DOHH2 (cell line): ENCODE results near the gene DEFB118.

Experiments
- H3F3A ChIP-seq: fragments of 200-600 bp; sonication (generic), shearing (Covaris generic); 2 replicates; pipeline ENCODE4 v1.6.0; 2016; ENCODE audit warnings: antibody characterized with exemption, mild to moderate bottlenecking; ENCODE audit not compliant: control insufficient read depth, insufficient read depth
- H3K27ac ChIP-seq: fragments of 200-600 bp; sonication (generic); 2 replicates; pipeline ENCODE4 v1.5.1; 2014; ENCODE audit warnings: low read depth, mild to moderate bottlenecking, low read length, moderate library complexity
- H3K27me3 ChIP-seq: fragments of 200-600 bp; sonication (generic); 2 replicates; pipeline ENCODE4 v1.6.1; 2014; ENCODE audit warnings: mild to moderate bottlenecking, low read length, mixed read lengths; ENCODE audit not compliant: control insufficient read depth
- H3K36me3 ChIP-seq: fragments of 200-600 bp; sonication (generic); 2 replicates; pipeline ENCODE4 v1.6.1; 2014; ENCODE audit warnings: mild to moderate bottlenecking, low read length, moderate library complexity, mixed read lengths; ENCODE audit not compliant: control insufficient read depth
- H3K4me1 ChIP-seq: fragments of 200-600 bp; sonication (generic); 2 replicates; pipeline ENCODE4 v1.6.1; 2014; ENCODE audit warnings: mild to moderate bottlenecking, low read length, mixed read lengths; ENCODE audit not compliant: control insufficient read depth
- H3K4me2 ChIP-seq: fragments of 200-600 bp; sonication (generic); 2 replicates; pipeline ENCODE4 v1.6.0; 2014; ENCODE audit warnings: mild to moderate bottlenecking, low read length, moderate library complexity
- H3K4me3 ChIP-seq: fragments of 200-600 bp; sonication (generic); 2 replicates; pipeline ENCODE4 v1.5.1; 2014; ENCODE audit warnings: mild to moderate bottlenecking, low read length, mixed read lengths
- H3K79me2 ChIP-seq: fragments of 200-600 bp; sonication (generic); 2 replicates; pipeline ENCODE4 v1.6.1; 2014; ENCODE audit warnings: mild to moderate bottlenecking, low read length, mixed read lengths; ENCODE audit not compliant: control insufficient read depth
- H3K9me2 ChIP-seq: fragments of 200-600 bp; sonication (generic); replicated peaks from 2 replicates; pipeline ENCODE4 v1.6.1; 2014; ENCODE audit warnings: mild to moderate bottlenecking, low read length, mixed read lengths; ENCODE audit not compliant: control insufficient read depth
- H3K9me3 ChIP-seq: fragments of 200-600 bp; sonication (generic); 2 replicates; pipeline ENCODE4 v1.6.1; 2014; ENCODE audit warnings: antibody characterized with exemption, low read length, mixed read lengths; ENCODE audit not compliant: control insufficient read depth, insufficient read depth
- H4K20me1 ChIP-seq: fragments of 200-600 bp; sonication (generic); 2 replicates; pipeline ENCODE4 v1.6.0; 2014; ENCODE audit warnings: low read depth, mild to moderate bottlenecking, antibody characterized with exemption, low read length, moderate library complexity; ENCODE audit not compliant: control insufficient read depth, insufficient read depth
- EZH2phosphoT487 ChIP-seq: fragments of 200-600 bp; sonication (generic); IDR thresholded peaks from 2 replicates; pipeline ENCODE4 v1.6.1; 2017; ENCODE audit warnings: borderline replicate concordance, mild to moderate bottlenecking, antibody characterized with exemption, low read length, moderate library complexity, mixed read lengths
- TF ChIP-seq, protein P1 (sequence below): fragments of 200-600 bp; sonication (generic); IDR thresholded peaks from one replicate; pipeline ENCODE4 v1.5.1; 2014; ENCODE audit warnings: antibody characterized with exemption, mild to moderate bottlenecking, low read depth, low read length; ENCODE audit not compliant: poor library complexity, severe bottlenecking

DEFB118 gene

DNA sequence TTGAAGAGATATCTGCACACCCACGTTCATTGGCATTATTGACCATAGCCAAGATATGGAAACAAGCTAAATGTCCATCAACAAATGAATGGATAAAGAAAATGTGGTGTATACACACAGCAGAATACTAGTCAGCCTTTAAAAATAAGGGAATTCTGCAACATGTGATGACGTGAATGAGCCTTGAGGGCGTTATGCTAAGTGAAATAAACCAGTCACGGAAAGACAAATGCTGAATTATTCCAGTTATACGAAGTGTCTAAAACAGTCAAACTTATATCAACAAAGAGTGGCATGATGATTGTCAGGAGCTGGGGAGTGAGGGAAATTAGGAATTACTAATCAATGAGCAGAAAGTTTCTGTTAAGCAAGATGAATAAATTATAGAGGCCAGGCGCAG lies 46.0 kb downstream of the DEFB118 start:
- H3K27me3 ChIP-seq, result 0 out of 2 replicates have a peak, but pooled peaks cover 2% of the 10 kb centered on the region

DNA sequence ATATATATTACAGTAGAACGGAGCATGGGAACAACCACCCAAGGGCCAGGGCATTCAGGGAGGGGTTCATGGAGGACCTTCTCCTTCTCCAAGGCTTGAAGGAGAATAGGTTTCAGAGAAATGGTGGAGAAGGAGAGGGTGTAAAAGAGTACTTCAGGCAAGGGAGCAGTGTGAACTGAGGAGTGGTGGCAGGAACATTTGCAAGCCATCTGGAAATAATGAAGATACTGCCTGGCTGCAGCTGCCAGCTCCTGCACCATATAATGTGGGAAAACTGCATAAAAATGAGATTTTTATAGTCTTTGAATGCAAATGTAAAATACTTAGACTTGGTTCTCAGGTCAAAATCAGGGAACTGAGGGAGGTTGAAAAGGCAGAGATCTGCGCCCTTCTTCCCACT lies 47.3 kb downstream of the DEFB118 start:
- H3F3A ChIP-seq, result no peaks in the 10 kb centered on the region
- no peaks in the 10 kb centered on the region for H3K36me3 ChIP-seq
- no peak overlapping the region for H3K27ac ChIP-seq
- no peak overlapping the region for H3K4me2 ChIP-seq
- H3K9me3 ChIP-seq, result no peaks in the 10 kb centered on the region
- peaks cover 2% of the 10 kb centered on the region; the same call in 1 of the 2 replicates for H3K27me3 ChIP-seq
- no peaks in the 10 kb centered on the region for H4K20me1 ChIP-seq
- TF ChIP-seq, protein P1, sequence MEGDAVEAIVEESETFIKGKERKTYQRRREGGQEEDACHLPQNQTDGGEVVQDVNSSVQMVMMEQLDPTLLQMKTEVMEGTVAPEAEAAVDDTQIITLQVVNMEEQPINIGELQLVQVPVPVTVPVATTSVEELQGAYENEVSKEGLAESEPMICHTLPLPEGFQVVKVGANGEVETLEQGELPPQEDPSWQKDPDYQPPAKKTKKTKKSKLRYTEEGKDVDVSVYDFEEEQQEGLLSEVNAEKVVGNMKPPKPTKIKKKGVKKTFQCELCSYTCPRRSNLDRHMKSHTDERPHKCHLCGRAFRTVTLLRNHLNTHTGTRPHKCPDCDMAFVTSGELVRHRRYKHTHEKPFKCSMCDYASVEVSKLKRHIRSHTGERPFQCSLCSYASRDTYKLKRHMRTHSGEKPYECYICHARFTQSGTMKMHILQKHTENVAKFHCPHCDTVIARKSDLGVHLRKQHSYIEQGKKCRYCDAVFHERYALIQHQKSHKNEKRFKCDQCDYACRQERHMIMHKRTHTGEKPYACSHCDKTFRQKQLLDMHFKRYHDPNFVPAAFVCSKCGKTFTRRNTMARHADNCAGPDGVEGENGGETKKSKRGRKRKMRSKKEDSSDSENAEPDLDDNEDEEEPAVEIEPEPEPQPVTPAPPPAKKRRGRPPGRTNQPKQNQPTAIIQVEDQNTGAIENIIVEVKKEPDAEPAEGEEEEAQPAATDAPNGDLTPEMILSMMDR, result no peak
- no peak for TF ChIP-seq EZH2phosphoT487
- H3K9me2 ChIP-seq, result no peaks in the 10 kb centered on the region
- no peak overlapping the region for H3K4me3 ChIP-seq
- H3K4me1 ChIP-seq, result no peaks in the 10 kb centered on the region
- H3K79me2 ChIP-seq, result no peaks in the 10 kb centered on the region

More for the DNA sequence above, 46.0 kb downstream of the DEFB118 start:
- Histone ChIP-seq H4K20me1 (no peaks in the 10 kb centered on the region), H3K9me2 (no peaks in the 10 kb centered on the region), H3K4me2 (no peak overlapping the region), H3K36me3 (no peaks in the 10 kb centered on the region), H3K27ac (no peak overlapping the region), H3K4me3 (no peak overlapping the region), H3F3A (no peaks in the 10 kb centered on the region), H3K79me2 (no peaks in the 10 kb centered on the region), H3K9me3 (no peaks in the 10 kb centered on the region), H3K4me1 (no peaks in the 10 kb centered on the region)
- no peak for TF ChIP-seq EZH2phosphoT487
- TF ChIP-seq, protein P1, result no peak

DNA sequence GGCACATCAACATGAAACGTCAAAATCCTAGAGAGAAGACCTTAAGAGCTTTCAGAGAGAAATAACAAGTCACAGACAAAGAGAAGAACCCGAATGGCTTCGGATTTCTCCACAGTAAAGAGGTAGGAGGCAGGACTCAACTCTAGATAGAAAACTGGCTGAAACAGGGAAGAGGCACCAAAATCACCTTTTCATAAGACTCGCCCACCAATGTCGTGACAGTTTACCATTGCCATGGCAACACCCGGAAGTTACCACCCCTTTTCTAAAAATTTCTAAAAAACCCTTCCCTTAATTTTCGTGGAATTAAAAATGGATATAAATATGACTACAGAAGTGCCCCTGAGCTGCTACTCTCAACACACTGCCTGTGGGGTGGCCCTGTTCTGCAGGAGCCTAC lies 49.9 kb downstream of the DEFB118 start:
- Histone ChIP-seq H3K27ac (no peak overlapping the region), H3K79me2 (no peaks in the 10 kb centered on the region), H3K36me3 (no peaks in the 10 kb centered on the region), H3K27me3 (no peaks in the 10 kb centered on the region; the same call in 1 of the 2 replicates), H3K4me3 (no peak overlapping the region), H3K9me2 (no peaks in the 10 kb centered on the region), H3K9me3 (no peaks in the 10 kb centered on the region), H3K4me1 (no peaks in the 10 kb centered on the region), H3K4me2 (no peak overlapping the region), H3F3A (no peaks in the 10 kb centered on the region), H4K20me1 (no peaks in the 10 kb centered on the region)
- TF ChIP-seq, protein P1, result no peak
- no peak for TF ChIP-seq EZH2phosphoT487
